HepG2 (cell line): ENCODE data around the gene CDT1. TPM values are rescaled to one million over a fixed set of nuclear protein-coding genes. Genes with fewer than 3 reads are reported as not detected.
A peak's percentile ranks its signal among the peaks of the same experiment; 100 is the strongest.

Experiments used
- FOXP1 ChIP-seq, 2 experiments: fragments of 450-650 bp in 1 of 2; IDR thresholded peaks; 2 replicates each; pipeline ENCODE4 v1.6.1; 2017 to 2018; ENCODE audit warnings: antibody characterized with exemption in 1 of 2
- KDM5A ChIP-seq: fragments of 200-600 bp; sonication (generic); IDR thresholded peaks from 2 replicates; pipeline ENCODE4 v1.7.0; 2018; ENCODE audit warnings: antibody characterized with exemption, mild to moderate bottlenecking, low read length, borderline replicate concordance
- MEIS1 ChIP-seq: sonication (generic); formaldehyde crosslinking; IDR thresholded peaks from 2 replicates; pipeline ENCODE4 v1.9.0; 2021; ENCODE audit warnings: mild to moderate bottlenecking, missing genetic modification reagents, moderate library complexity, borderline replicate concordance
- ZKSCAN1 ChIP-seq: fragments of 150-350 bp; IDR thresholded peaks from 2 replicates; pipeline ENCODE4 v1.6.1; 2014; ENCODE audit warnings: low read length
- ZNF652 ChIP-seq: IDR thresholded peaks from 2 replicates; pipeline ENCODE4 v1.6.1; 2016; ENCODE audit warnings: low read depth, borderline replicate concordance
- ZNF761 ChIP-seq: sonication (generic); formaldehyde crosslinking; conservative IDR thresholded peaks from 2 replicates; pipeline ENCODE4 v1.4.0; 2020; ENCODE audit warnings: mild to moderate bottlenecking, missing genetic modification reagents
- polyA plus RNA-seq, 8 experiments: library from polyadenylated mRNA; depleted of rRNA in 3 of 8; stranded (reverse) in 7 of 8; unstranded in 1 of 8; fragments of >200 nt; fragmentation: Illumina TruSeq in 4 of 8; extraction: Trizol in 4 of 8; gene quantifications; 2 replicates each; pipeline versions ENCODE4 v1.2.1 to v1.2.3, GENCODE V29; 2011 to 2016; ENCODE audit warnings: low read depth in 4 of 8, missing spikeins in 1 of 8, mixed read lengths in 1 of 8; ENCODE audit not compliant: insufficient read depth in 1 of 8
- total RNA-seq, 5 experiments: library from RNA; depleted of rRNA; stranded (reverse); fragments of >200 nt; fragmentation: Illumina TruSeq; extraction: Trizol; gene quantifications; 2 replicates each; pipeline ENCODE4 v1.2.3, GENCODE V29; 2016; ENCODE audit warnings: low read depth in 1 of 5
- TF ChIP-seq, protein P1 (sequence below): sonication (generic); formaldehyde crosslinking; IDR thresholded peaks from 2 replicates; pipeline ENCODE4 v1.4.0; 2020; ENCODE audit warnings: missing genetic modification reagents, borderline replicate concordance
- TF ChIP-seq, protein P2 (sequence below), 2 experiments: fragments of 450-650 bp in 1 of 2; sonication (generic) in 1 of 2; formaldehyde crosslinking in 1 of 2; IDR thresholded peaks; 2 replicates each; pipeline versions ENCODE4 v1.6.1 to v1.8.0; 2016 to 2022; ENCODE audit warnings: antibody characterized with exemption in 1 of 2, mild to moderate bottlenecking in 1 of 2, missing genetic modification reagents in 1 of 2
- TF ChIP-seq, protein P3 (sequence below), 2 experiments: sonication (generic) in 1 of 2; formaldehyde crosslinking in 1 of 2; IDR thresholded peaks; 2 replicates each; pipeline versions ENCODE4 v1.4.0 to v1.6.1; 2016 to 2020; ENCODE audit warnings: borderline replicate concordance in 1 of 2, low read depth in 1 of 2, mild to moderate bottlenecking in 1 of 2, missing genetic modification reagents in 1 of 2

Gene CDT1
- total and polyA plus RNA-seq, 2 of the 13 experiments (the other 11 are each of a cell fraction or from before 2014, with no cell fraction given), result 23.1 to 23.8 TPM

DNA sequence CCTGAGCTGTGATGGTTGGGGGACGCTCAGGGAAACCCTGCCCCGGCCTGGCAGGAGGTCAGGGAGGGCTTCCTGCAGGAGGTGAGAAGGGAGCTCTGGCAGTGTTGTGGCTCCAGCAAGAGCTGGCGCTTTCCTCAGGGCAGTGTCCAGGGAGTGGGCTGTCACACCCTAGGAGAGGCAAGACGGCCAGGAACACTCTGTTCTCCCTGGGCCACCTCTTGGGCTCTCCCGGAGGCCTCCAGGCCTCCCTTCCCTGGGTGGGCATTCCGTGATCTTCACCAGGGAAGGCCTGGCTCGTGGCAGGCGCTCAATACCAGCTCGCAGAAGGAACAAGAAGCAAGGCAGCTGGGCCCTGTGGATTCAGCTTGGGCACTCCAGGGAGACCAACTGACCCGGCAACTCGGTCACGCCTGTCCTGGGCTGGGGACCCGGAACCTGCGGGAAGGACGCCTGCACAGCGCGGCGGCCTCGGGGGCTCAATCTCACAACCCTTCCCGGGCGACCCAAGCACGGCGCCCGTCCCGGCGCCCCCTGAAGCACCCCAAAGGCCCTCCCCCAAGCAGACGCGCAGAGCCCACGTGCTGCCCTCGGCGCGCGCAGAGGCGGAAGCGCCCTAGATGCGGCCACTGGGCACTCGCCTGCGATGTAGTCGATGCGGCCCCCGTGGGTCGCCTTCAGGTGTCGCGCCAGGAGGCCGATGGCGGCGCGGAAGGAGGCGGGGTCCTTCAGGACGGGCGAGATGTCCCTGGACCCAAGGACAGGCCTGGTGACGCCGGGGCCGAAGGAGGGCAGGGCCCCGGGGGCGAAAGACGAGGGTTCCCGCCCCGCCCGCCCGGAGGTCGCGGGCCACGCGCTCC is 7.6 kb downstream of the CDT1 start (continued):
- no peak for TF ChIP-seq ZNF761 (CRISPR knock-in tag)
- TF ChIP-seq, protein P1, sequence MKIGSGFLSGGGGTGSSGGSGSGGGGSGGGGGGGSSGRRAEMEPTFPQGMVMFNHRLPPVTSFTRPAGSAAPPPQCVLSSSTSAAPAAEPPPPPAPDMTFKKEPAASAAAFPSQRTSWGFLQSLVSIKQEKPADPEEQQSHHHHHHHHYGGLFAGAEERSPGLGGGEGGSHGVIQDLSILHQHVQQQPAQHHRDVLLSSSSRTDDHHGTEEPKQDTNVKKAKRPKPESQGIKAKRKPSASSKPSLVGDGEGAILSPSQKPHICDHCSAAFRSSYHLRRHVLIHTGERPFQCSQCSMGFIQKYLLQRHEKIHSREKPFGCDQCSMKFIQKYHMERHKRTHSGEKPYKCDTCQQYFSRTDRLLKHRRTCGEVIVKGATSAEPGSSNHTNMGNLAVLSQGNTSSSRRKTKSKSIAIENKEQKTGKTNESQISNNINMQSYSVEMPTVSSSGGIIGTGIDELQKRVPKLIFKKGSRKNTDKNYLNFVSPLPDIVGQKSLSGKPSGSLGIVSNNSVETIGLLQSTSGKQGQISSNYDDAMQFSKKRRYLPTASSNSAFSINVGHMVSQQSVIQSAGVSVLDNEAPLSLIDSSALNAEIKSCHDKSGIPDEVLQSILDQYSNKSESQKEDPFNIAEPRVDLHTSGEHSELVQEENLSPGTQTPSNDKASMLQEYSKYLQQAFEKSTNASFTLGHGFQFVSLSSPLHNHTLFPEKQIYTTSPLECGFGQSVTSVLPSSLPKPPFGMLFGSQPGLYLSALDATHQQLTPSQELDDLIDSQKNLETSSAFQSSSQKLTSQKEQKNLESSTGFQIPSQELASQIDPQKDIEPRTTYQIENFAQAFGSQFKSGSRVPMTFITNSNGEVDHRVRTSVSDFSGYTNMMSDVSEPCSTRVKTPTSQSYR (CRISPR knock-in tag), result 0 out of 2 replicates have a peak, but pooled peaks have one; percentile 70
- no peak; the same call in 1 of the 2 replicates for TF ChIP-seq MEIS1 (CRISPR knock-in tag)
- TF ChIP-seq, protein P2, sequence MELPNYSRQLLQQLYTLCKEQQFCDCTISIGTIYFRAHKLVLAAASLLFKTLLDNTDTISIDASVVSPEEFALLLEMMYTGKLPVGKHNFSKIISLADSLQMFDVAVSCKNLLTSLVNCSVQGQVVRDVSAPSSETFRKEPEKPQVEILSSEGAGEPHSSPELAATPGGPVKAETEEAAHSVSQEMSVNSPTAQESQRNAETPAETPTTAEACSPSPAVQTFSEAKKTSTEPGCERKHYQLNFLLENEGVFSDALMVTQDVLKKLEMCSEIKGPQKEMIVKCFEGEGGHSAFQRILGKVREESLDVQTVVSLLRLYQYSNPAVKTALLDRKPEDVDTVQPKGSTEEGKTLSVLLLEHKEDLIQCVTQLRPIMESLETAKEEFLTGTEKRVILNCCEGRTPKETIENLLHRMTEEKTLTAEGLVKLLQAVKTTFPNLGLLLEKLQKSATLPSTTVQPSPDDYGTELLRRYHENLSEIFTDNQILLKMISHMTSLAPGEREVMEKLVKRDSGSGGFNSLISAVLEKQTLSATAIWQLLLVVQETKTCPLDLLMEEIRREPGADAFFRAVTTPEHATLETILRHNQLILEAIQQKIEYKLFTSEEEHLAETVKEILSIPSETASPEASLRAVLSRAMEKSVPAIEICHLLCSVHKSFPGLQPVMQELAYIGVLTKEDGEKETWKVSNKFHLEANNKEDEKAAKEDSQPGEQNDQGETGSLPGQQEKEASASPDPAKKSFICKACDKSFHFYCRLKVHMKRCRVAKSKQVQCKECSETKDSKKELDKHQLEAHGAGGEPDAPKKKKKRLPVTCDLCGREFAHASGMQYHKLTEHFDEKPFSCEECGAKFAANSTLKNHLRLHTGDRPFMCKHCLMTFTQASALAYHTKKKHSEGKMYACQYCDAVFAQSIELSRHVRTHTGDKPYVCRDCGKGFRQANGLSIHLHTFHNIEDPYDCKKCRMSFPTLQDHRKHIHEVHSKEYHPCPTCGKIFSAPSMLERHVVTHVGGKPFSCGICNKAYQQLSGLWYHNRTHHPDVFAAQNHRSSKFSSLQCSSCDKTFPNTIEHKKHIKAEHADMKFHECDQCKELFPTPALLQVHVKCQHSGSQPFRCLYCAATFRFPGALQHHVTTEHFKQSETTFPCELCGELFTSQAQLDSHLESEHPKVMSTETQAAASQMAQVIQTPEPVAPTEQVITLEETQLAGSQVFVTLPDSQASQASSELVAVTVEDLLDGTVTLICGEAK (IDR thresholded peaks at IDR 0.05), result no peak
- TF ChIP-seq, protein P2 (CRISPR knock-in tag; IDR thresholded peaks at IDR 0.05), result no peak; the same call in 1 of the 2 replicates
- TF ChIP-seq KDM5A, result no peak; the same call in 1 of the 2 replicates
- no peak for TF ChIP-seq ZNF652 (CRISPR knock-in tag)
- TF ChIP-seq, protein P3, sequence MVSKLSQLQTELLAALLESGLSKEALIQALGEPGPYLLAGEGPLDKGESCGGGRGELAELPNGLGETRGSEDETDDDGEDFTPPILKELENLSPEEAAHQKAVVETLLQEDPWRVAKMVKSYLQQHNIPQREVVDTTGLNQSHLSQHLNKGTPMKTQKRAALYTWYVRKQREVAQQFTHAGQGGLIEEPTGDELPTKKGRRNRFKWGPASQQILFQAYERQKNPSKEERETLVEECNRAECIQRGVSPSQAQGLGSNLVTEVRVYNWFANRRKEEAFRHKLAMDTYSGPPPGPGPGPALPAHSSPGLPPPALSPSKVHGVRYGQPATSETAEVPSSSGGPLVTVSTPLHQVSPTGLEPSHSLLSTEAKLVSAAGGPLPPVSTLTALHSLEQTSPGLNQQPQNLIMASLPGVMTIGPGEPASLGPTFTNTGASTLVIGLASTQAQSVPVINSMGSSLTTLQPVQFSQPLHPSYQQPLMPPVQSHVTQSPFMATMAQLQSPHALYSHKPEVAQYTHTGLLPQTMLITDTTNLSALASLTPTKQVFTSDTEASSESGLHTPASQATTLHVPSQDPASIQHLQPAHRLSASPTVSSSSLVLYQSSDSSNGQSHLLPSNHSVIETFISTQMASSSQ (IDR thresholded peaks at IDR 0.05; ENCODE audit: low read depth), result no peak
- TF ChIP-seq, protein P3 (CRISPR knock-in tag; IDR thresholded peaks at IDR 0.05; ENCODE audit: borderline replicate concordance), result peak; percentile 52; the same call in 1 of the 2 replicates
- TF ChIP-seq ZKSCAN1, result no peak
- no peak for TF ChIP-seq FOXP1 (IDR thresholded peaks at IDR 0.05)
- TF ChIP-seq FOXP1 (CRISPR knock-in tag; IDR thresholded peaks at IDR 0.05), result no peak
